GM11168 (cell line): ENCODE results near the gene VLDLR.

Experiments used
- in situ Hi-C: fragments of 300-500 bp; cut with MboI; formaldehyde crosslinking; loops from one replicate; pipeline ENCODE4 v1.12.0; 2022; ENCODE audit warnings: low sequenced_read_pairs; ENCODE audit not compliant: unreplicated experiment

The VLDLR gene

DNA sequence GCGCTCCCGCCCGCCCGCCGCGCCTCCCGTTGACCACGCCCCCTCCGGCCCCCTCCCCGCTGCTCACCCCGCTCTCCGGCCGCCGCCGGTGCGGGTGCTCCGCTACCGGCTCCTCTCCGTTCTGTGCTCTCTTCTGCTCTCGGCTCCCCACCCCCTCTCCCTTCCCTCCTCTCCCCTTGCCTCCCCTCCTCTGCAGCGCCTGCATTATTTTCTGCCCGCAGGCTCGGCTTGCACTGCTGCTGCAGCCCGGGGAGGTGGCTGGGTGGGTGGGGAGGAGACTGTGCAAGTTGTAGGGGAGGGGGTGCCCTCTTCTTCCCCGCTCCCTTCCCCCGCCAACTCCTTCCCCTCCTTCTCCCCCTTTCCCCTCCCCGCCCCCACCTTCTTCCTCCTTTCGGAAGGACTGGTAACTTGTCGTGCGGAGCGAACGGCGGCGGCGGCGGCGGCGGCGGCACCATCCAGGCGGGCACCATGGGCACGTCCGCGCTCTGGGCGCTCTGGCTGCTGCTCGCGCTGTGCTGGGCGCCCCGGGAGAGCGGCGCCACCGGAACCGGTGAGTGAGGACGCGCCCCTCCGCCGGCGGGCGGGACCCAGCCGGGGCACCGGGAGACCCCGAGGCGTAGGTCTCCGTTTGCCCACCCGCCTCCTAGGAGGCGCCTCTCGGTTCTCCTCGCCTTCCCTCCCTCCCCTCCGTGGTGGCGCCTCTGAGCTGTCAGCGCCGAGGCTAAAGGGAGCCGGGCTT lies at the start of gene VLDLR:
TSS of gene VLDLR (plus strand) at position 66 of the 739 bp plus-strand sequence. CDS start at position 469, 403 bp downstream.
- in situ Hi-C loops = no loop called here

GRCh38 chr9:2574203-2574602 lies 47.4 kb upstream of the VLDLR start:
- in situ Hi-C loops = no loop called here

GRCh38 chr9:2576631-2577030 lies 45.0 kb upstream of the VLDLR start:
- in situ Hi-C loops = no loop called here

DNA sequence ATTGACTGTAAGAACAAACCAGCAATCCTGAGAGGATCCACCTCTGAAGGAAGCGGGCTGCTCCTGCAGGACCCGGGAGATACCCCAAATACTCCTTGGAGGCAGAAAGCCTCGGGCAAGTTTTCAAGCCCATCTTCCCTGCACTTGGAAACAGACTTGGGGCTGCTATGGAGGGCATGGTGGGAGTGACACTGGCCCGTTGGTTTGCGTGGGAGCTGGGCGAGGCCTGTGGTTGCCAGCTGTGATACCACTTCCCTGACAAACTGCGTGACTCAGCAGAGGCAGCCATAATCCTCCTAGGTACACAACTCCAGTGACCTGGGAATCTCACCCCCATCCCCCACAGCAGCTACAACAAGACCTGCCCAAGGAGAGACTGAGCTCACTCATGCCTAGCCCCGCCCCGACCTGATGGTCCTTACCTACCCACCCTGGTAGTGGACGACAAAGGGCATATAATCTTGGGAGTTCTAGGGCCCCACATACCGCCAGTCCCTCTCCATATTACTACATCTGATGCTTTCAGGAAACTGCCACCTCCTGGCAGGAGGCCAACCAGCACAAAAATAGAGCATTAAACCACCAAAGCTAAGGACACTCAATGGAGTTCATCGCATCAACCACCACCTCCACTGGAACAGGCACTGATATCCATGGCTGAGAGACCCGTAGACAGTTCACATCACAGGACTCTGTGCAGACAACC lies 38.1 kb upstream of the VLDLR start:
- in situ Hi-C loops = no loop called here

GRCh38 chr9:2591967-2592366 lies 29.6 kb upstream of the VLDLR start:
- in situ Hi-C loops = no loop called here

DNA sequence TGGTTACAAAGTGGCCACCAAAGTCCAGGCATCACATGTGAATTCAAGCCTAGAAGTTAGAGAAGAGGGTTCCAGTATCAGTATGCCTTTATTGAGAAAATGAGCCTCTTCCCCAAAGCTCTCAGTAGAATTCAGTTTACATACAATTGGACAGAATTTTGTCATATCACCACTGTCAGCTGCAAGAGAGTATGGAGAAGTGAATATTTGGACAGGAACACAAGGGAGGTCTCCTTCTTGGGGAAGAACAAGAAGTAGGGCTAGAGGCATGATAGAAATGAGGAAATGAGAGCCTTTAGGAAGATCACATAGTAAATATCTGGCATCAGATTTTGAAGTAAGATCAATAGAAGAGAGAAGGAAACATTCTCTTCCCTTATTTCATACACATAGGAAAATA lies 27.8 kb upstream of the VLDLR start:
- in situ Hi-C loops = no loop called here

- in situ Hi-C loops = no loop called here
These were observed 25.6 kb upstream of the VLDLR start for GRCh38 chr9:2595973-2596372.

DNA sequence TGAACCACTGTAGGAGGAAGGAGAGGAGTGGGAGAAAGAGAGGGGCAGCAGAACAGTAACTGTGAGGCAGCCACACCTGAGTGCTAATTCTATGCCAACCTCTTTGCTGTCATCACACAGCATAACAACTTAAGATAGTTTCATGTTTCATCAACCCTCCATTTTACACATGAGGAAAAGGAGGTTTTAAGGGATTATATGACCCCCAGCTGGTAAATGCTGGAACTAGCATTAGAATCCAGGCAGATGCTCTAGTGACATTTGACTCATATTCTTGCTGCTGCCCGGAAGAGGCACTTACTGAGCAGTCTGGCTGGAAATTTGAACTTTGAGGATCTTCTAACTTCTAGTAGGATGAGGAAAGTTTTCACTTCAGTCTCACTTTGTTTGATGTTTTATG lies 24.1 kb upstream of the VLDLR start:
- in situ Hi-C loops = no loop called here

- in situ Hi-C loops = no loop called here
These were observed 21.7 kb upstream of the VLDLR start for GRCh38 chr9:2599896-2600295.

DNA sequence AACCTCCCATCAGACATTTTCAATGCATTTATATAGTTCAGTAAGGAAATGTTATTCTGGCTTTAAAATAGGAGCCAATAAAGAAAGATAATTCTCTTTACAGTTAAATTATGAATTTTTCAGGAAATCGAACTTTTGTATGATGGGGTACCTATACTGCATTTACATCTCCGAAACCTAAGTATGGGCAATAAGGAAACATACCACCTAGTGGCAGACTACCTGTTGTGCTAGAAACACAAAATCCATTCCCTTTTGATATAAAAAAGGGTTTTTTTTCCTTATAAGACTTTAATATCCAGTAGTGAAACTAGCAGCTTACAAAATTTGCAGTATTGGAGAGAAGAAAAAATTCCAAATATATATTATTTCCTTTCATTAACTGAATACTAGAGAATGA lies 21.3 kb upstream of the VLDLR start:
- in situ Hi-C loops = no loop called here

- in situ Hi-C loops = no loop called here
These were observed 19.7 kb upstream of the VLDLR start for GRCh38 chr9:2601785-2602378.

- in situ Hi-C loops = no loop called here
These were observed 18.9 kb upstream of the VLDLR start for GRCh38 chr9:2602704-2603116.

DNA sequence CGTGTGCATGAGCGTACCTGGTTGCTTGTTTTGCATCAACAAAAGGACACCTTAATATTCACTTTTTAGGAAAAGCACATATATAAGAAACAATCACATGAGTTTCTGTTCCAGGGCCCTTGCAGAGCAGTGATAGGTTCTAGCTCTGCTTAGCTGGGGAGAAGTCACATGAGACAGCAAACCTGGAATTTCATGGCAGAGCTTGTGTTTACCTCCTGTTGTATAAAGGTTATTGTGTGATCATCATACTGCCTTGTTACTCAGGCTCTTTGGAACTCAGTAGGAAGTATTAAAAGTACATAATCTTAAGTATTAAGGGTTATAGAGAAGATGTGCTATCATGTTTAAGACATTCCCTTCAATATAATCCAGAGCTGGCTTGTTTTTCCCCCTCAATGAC lies 18.0 kb upstream of the VLDLR start:
- in situ Hi-C loops = no loop called here

GRCh38 chr9:2605246-2605645 lies 16.3 kb upstream of the VLDLR start:
- in situ Hi-C loops = no loop called here

DNA sequence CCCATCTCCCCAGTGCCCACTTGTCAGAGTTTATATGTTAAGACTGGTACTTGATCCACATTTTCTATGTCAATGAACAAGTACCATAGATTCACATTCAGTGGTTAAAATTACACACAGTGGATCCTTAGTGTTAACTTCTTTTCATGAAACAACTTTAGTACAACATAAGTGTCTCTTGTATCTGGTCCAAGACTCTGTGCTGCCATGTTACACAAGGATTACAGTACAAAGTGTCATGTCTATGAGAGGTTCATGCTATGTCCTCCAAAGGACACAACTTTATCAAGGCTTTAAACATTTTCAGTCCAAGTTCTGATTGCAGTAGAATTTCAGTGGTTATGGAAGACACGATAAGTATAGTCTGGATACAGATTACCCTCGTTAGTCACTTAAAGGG lies 13.3 kb upstream of the VLDLR start:
- in situ Hi-C loops = no loop called here

DNA sequence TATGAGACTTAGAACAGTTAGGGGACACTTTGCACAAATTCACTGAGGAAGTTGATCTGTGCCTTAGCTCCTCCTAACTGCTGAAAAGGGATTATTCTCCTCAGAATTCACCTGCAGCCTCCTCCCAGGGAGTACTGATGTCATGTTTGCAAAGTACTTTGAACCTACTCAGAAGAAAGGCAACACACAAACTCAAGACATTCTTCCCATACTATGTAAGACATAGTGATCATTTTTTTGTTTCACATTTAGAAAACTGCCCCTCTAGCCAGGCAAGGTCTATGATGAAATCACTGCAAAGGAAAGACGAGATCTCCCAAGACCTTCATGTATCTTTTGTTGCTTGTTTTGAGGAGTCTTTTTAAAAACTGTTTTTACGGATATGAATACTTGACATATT lies 10.6 kb upstream of the VLDLR start:
- in situ Hi-C loops = no loop called here

DNA sequence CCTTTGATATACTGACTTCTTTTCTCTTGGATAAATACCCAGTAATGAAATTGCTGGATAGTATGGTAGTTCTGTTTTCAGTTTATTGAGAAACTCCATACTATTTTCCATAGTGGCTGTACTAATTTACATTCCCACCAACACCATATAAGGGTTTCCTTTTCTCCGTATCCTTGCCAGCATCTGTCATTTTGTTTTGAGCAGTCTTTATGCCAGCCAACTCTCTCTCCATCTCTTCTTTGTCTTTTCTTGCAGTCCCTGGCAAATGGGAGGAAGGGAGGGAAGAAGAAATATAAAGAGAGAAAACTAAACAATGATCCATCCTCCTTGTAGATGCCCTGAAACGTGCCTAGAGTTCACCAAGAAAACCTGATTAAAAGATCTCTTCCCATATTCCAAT lies 9.6 kb upstream of the VLDLR start:
- in situ Hi-C loops = no loop called here

DNA sequence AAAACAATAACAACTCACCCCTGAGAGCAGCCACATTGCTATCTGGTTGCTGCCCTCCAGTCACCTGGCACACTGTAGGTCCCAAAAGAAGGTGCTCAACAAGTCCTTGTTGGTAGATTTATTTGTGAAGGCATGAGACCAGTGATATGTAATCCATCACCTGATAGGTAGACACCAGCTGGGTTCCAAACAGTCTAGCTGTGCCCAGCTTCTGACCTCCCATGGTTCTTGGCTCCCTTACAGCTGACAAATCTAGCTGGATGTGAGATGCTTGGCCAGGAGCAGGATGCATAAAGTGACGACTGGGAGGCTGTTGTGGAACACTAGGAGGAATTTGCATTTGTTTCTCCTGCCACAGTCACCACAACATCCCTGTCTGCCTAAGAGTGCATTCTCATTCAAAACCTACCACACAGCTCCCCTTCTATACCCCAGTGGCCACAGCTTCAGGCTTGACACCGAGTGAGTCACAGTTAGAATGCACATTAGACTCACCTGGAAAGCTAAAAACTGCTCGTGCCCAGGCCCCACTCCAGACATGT lies 7.8 kb upstream of the VLDLR start:
- in situ Hi-C loops = no loop called here

- in situ Hi-C loops = no loop called here
These were observed 6.1 kb upstream of the VLDLR start for GRCh38 chr9:2615497-2615896.

DNA sequence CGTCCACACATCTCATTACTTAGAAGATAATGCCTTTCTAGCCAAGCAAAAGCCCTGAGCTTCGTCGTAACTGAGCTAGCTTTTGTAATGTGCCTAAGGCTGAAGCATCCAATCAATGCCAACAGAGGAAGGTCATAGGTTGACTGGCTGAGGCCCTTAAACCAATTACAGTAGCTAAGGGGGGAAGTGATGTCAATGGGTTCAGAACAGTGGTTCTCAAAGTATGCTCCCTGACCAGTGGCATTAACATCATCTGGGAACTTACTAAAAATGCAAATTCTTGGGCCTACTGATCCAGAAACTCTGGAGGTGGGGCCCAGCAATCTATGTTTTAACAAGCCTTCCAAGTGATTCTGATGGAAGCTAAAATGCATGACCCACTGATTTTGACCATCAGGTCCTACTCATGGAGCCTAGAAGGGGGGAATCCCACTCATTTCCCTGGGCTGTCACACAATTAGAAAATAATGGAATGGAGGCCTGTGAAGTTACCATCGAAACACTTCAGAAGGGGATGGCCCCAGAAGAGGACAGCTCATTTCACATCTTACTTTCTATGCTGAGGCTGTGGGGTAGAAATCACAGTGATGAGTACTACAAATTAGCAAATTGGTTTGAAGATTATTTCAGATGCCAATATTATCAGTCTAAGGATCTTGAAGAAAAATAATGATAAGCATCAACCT lies 4.8 kb upstream of the VLDLR start:
- in situ Hi-C loops = no loop called here

DNA sequence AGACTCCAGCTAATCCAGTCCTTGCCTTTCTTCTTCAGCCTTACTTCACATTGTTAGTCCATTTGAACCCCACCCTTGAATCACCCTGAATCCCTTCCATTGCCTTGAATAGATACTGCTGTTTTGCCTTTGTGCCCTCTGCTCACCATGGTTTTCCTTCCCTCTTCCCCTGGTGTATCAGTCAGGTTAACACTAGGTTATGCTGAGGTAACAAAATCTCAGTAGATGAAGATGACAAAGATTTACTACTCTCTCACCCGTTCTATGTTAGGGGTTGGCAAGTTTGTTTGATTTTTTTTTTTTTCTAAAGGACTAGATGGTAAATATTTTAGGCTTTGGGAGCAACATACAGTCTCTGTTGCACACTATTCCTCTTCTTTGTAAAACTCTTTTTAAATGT lies 3.3 kb upstream of the VLDLR start:
- in situ Hi-C loops = no loop called here
